BJ (cell line): ENCODE data around the gene AMMECR1. TPM values are rescaled to one million over a fixed set of nuclear protein-coding genes. Genes with fewer than 3 reads are reported as not detected.

ENCODE experiments used
- CTCF ChIA-PET: fragments of 350-600 bp; formaldehyde crosslinking; extraction: SDS; loops from one replicate; lab custom pipeline; 2021; ENCODE audit warnings: antibody characterized with exemption, inconsistent platforms; lab: Yijun Ruan, JAX
- POLR2A ChIA-PET: fragments of 300-600 bp; sonication (Branson Sonifier 250); formaldehyde crosslinking; extraction: SDS; loops from one replicate; lab custom pipeline; 2021; ENCODE audit warnings: antibody characterized with exemption; lab: Charles Lee
- DNase-seq: peaks from one replicate; pipeline ENCODE4 v3.0.0-alpha.2; 2011; ENCODE audit warnings: low read depth
- H3K27me3 ChIP-seq: 2 replicates; pipeline ENCODE4 v1.6.0; 2011; ENCODE audit warnings: low read length; ENCODE audit not compliant: control insufficient read depth, insufficient read depth
- H3K36me3 ChIP-seq: 2 replicates; pipeline ENCODE4 v1.5.1; 2011; ENCODE audit warnings: low read length; ENCODE audit not compliant: control insufficient read depth, insufficient read depth
- H3K4me3 ChIP-seq: 2 replicates; pipeline ENCODE4 v1.5.1; 2011; ENCODE audit warnings: low read depth, mild to moderate bottlenecking, control low read depth, low read length
- polyA plus RNA-seq: library from polyadenylated mRNA; depleted of rRNA; stranded (reverse); fragments of >200 nt; gene quantifications from 2 replicates; pipeline ENCODE4 v1.2.3, GENCODE V29; 2011
- TF ChIP-seq, protein P1 (sequence below): IDR thresholded peaks from 2 replicates; pipeline ENCODE4 v1.5.1; 2011; ENCODE audit warnings: low read depth, mild to moderate bottlenecking, control low read depth, inconsistent platforms, low read length, moderate library complexity; ENCODE audit not compliant: insufficient read depth

Gene AMMECR1
- polyA plus RNA-seq, 1 experiment = 7.3 TPM

- ChIA-PET CTCF (no interaction called here), POLR2A (no interaction called here)
- H3K4me3 ChIP-seq = no peak overlapping the region
- H3K27me3 ChIP-seq = no peaks in the 10 kb centered on the region
- TF ChIP-seq, protein P1, sequence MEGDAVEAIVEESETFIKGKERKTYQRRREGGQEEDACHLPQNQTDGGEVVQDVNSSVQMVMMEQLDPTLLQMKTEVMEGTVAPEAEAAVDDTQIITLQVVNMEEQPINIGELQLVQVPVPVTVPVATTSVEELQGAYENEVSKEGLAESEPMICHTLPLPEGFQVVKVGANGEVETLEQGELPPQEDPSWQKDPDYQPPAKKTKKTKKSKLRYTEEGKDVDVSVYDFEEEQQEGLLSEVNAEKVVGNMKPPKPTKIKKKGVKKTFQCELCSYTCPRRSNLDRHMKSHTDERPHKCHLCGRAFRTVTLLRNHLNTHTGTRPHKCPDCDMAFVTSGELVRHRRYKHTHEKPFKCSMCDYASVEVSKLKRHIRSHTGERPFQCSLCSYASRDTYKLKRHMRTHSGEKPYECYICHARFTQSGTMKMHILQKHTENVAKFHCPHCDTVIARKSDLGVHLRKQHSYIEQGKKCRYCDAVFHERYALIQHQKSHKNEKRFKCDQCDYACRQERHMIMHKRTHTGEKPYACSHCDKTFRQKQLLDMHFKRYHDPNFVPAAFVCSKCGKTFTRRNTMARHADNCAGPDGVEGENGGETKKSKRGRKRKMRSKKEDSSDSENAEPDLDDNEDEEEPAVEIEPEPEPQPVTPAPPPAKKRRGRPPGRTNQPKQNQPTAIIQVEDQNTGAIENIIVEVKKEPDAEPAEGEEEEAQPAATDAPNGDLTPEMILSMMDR = no peak
- no peaks in the 10 kb centered on the region for H3K36me3 ChIP-seq
- no peak for DNase-seq
Observed at GRCh38 chrX:110267874-110268273, 50.0 kb downstream of the AMMECR1 start.

DNA sequence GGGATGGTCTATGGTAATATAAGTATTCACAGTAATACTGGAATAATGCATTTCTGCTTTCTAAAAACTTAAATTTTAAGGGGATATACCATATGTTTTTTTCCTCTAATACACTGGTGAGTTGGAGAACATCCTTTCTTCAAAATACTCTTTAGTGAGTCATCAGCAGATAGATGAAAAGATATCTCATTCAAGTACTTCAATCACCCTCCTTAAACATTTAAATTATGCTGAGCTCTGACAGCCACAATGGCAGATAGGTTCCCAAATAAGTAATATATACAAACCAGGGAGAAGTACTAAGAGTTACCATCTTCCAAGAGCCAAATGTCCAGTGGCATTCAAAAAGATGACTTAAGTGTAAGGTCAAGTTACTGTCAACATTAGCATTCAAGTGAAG is 52.2 kb downstream of the AMMECR1 start:
- POLR2A ChIA-PET = no interaction called here
- Histone ChIP-seq H3K36me3 (no peaks in the 10 kb centered on the region), H3K4me3 (no peak overlapping the region), H3K27me3 (no peaks in the 10 kb centered on the region)
- DNase-seq = no peak
- CTCF ChIA-PET = no interaction called here
- TF ChIP-seq, protein P1 = no peak

DNA sequence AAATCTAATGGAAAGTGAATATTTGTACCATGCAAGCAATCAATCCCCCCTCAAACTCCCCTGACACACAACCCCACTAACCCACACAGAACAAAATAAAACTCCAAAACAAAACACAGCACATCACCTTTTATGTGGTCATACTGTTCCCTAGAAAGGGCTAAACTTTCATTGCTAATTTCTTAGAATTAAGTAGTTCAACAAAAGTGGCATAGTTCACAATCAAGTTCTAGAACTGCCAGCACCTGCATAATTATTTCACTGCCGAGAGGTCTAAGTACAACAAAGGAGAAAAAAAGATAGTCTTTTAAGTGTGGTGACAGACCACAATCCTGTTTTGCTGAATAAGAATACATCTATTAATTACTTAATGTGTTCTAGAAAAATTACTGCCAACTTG is 58.8 kb downstream of the AMMECR1 start:
- Histone ChIP-seq H3K36me3 (no peaks in the 10 kb centered on the region), H3K27me3 (no peaks in the 10 kb centered on the region), H3K4me3 (no peak overlapping the region)
- TF ChIP-seq, protein P1 = no peak
- no peak for DNase-seq
- CTCF ChIA-PET = interaction anchor here (0.6 kb wide), 1 partner anchor 49 kb away, joined by 3 read pairs; no protein-coding TSS in a partner anchor
- POLR2A ChIA-PET = no interaction called here

DNA sequence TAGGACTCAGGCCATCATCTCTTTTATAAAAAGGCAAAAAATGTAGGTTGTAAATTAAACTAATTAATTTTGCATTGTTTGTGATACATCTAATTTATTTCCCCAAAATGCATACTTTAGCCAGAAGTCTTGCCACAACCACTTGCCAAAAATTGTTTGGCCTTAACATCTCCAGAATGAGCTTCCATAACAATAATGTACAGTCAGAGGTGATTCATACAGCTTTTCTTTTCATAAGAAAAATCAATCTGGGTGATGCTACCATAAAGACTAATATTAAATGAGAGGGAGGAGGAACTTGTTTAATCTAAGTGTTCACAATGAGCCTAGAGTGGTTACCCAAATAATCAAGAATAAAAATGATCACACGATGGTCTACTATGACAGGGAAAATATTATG is 59.3 kb downstream of the AMMECR1 start:
- ChIA-PET POLR2A (no interaction called here), CTCF (interaction anchor here (0.6 kb wide), 1 partner anchor 48 kb away, joined by 3 read pairs; no protein-coding TSS in a partner anchor)
- TF ChIP-seq, protein P1 = no peak
- no peak for DNase-seq
- no peaks in the 10 kb centered on the region for H3K36me3 ChIP-seq
- H3K27me3 ChIP-seq = no peaks in the 10 kb centered on the region
- H3K4me3 ChIP-seq = no peak overlapping the region

- H3K4me3 ChIP-seq = no peak overlapping the region
- no peaks in the 10 kb centered on the region for H3K36me3 ChIP-seq
- no peaks in the 10 kb centered on the region for H3K27me3 ChIP-seq
- ChIA-PET CTCF (no interaction called here), POLR2A (no interaction called here)
- TF ChIP-seq, protein P1 = no peak
- no peak for DNase-seq
Observed at GRCh38 chrX:110257889-110258288, 60.0 kb downstream of the AMMECR1 start.
